HEK293 (cell line): ENCODE results near the gene ASCC1.

ENCODE experiments used
- CTCF ChIA-PET: fragments of 350-600 bp; formaldehyde crosslinking; extraction: SDS; loops from one replicate; lab custom pipeline; 2021; ENCODE audit warnings: antibody characterized with exemption; lab: Yijun Ruan, JAX
- POLR2A ChIA-PET: fragments of 300-600 bp; formaldehyde crosslinking; extraction: SDS; loops from one replicate; lab custom pipeline; 2020; ENCODE audit warnings: antibody characterized with exemption, inconsistent platforms; lab: Yijun Ruan, JAX
- H3K27ac ChIP-seq: fragments of 200-500 bp; sonication (Bioruptor generic); 2 replicates; pipeline ENCODE4 v1.5.1; 2014; ENCODE audit warnings: low read depth, low read length, control low read depth, inconsistent platforms; ENCODE audit errors: extremely low read depth
- H3K36me3 ChIP-seq, 2 experiments: fragments of 200-500 bp in 1 of 2; sonication (Bioruptor generic) in 1 of 2; 1 replicate in 1 of 2; 2 replicates in 1 of 2; pipeline ENCODE4 v1.5.1; 2014 to 2017; ENCODE audit warnings: inconsistent platforms in 2 of 2, low read length in 2 of 2; ENCODE audit not compliant: control insufficient read depth in 2 of 2, insufficient read depth in 1 of 2
- H3K4me1 ChIP-seq: fragments of 200-500 bp; sonication (Bioruptor generic); 2 replicates; pipeline ENCODE4 v1.5.1; 2014; ENCODE audit warnings: mild to moderate bottlenecking, low read length, inconsistent platforms; ENCODE audit not compliant: control insufficient read depth, insufficient read depth
- H3K4me3 ChIP-seq: 2 replicates; pipeline ENCODE4 v1.5.1; 2011; ENCODE audit warnings: low read depth, mild to moderate bottlenecking, control low read depth, low read length, moderate library complexity
- H3K9me3 ChIP-seq: fragments of 200-500 bp; sonication (Bioruptor generic); 2 replicates; pipeline ENCODE4 v1.5.1; 2014; ENCODE audit warnings: low read depth, low read length, inconsistent platforms; ENCODE audit not compliant: control insufficient read depth, insufficient read depth
- PRDM6 ChIP-seq: fragments of 450-650 bp; formaldehyde crosslinking; IDR thresholded peaks from 2 replicates; pipeline ENCODE4 v1.5.1; 2017; ENCODE audit warnings: missing biosample characterization, missing genetic modification characterization
- REST ChIP-seq: fragments of 450-650 bp; formaldehyde crosslinking; IDR thresholded peaks from 2 replicates; pipeline ENCODE4 v1.5.1; 2016; ENCODE audit warnings: missing biosample characterization, missing genetic modification characterization
- YY1 ChIP-seq: fragments of 450-650 bp; formaldehyde crosslinking; IDR thresholded peaks from 2 replicates; pipeline ENCODE4 v1.5.1; 2018; ENCODE audit warnings: missing biosample characterization, missing genetic modification characterization
- ZBTB21 ChIP-seq: fragments of 450-650 bp; formaldehyde crosslinking; IDR thresholded peaks from 2 replicates; pipeline ENCODE4 v1.5.1; 2017; ENCODE audit warnings: missing biosample characterization, missing genetic modification characterization
- ZBTB44 ChIP-seq: fragments of 450-650 bp; IDR thresholded peaks from 2 replicates; pipeline ENCODE4 v1.5.1; 2018; ENCODE audit warnings: missing biosample characterization, mild to moderate bottlenecking, missing genetic modification characterization
- ZEB2 ChIP-seq: fragments of 450-650 bp; formaldehyde crosslinking; IDR thresholded peaks from 2 replicates; pipeline ENCODE4 v1.5.1; 2016; ENCODE audit warnings: missing biosample characterization, missing genetic modification characterization
- ZFP3 ChIP-seq: fragments of 450-650 bp; formaldehyde crosslinking; IDR thresholded peaks from 2 replicates; pipeline ENCODE4 v1.5.1; 2016; ENCODE audit warnings: low read depth, missing biosample characterization, missing genetic modification characterization
- ZFP69B ChIP-seq: fragments of 450-650 bp; formaldehyde crosslinking; IDR thresholded peaks from 2 replicates; pipeline ENCODE4 v1.5.1; 2016; ENCODE audit warnings: missing biosample characterization, missing genetic modification characterization
- ZNF18 ChIP-seq: fragments of 450-650 bp; formaldehyde crosslinking; IDR thresholded peaks from 2 replicates; pipeline ENCODE4 v1.5.1; 2016; ENCODE audit warnings: missing biosample characterization, missing genetic modification characterization
- ZNF239 ChIP-seq: fragments of 450-650 bp; formaldehyde crosslinking; IDR thresholded peaks from 2 replicates; pipeline ENCODE4 v1.5.1; 2016; ENCODE audit warnings: missing biosample characterization, missing genetic modification characterization
- ZNF324 ChIP-seq: fragments of 450-650 bp; formaldehyde crosslinking; IDR thresholded peaks from 2 replicates; pipeline ENCODE4 v1.5.1; 2016; ENCODE audit warnings: missing biosample characterization, missing genetic modification characterization
- ZNF391 ChIP-seq: fragments of 450-650 bp; formaldehyde crosslinking; IDR thresholded peaks from 2 replicates; pipeline ENCODE4 v1.5.1; 2016; ENCODE audit warnings: low read depth, missing biosample characterization, missing genetic modification characterization, borderline replicate concordance
- ZNF426 ChIP-seq: fragments of 450-650 bp; formaldehyde crosslinking; IDR thresholded peaks from 2 replicates; pipeline ENCODE4 v1.5.1; 2017; ENCODE audit warnings: missing biosample characterization, missing genetic modification characterization, mild to moderate bottlenecking, inconsistent platforms, moderate library complexity
- ZNF629 ChIP-seq: fragments of 450-650 bp; formaldehyde crosslinking; IDR thresholded peaks from 2 replicates; pipeline ENCODE4 v1.5.1; 2017; ENCODE audit warnings: missing biosample characterization, missing genetic modification characterization
- ZNF692 ChIP-seq: fragments of 450-650 bp; formaldehyde crosslinking; IDR thresholded peaks from 2 replicates; pipeline ENCODE4 v1.5.1; 2016; ENCODE audit warnings: missing biosample characterization, missing genetic modification characterization
- ZNF792 ChIP-seq: fragments of 450-650 bp; formaldehyde crosslinking; IDR thresholded peaks from 2 replicates; pipeline ENCODE4 v1.5.1; 2016; ENCODE audit warnings: missing biosample characterization, missing genetic modification characterization
- ZXDB ChIP-seq: fragments of 450-650 bp; formaldehyde crosslinking; IDR thresholded peaks from 2 replicates; pipeline ENCODE4 v1.5.1; 2016; ENCODE audit warnings: missing biosample characterization, missing genetic modification characterization
- TF ChIP-seq, protein P1 (sequence below): fragments of 450-650 bp; formaldehyde crosslinking; IDR thresholded peaks from 2 replicates; pipeline ENCODE4 v1.5.1; 2016; ENCODE audit warnings: missing biosample characterization, missing genetic modification characterization

The ASCC1 gene

GRCh38 chr10:72140850-72141249, 75.2 kb downstream of the ASCC1 start:
- Histone ChIP-seq H3K36me3 (peaks cover 0 to 6% of the 10 kb centered on the region in 2 experiments; a peak in 1 of 3 replicates), H3K4me3 (no peak overlapping the region), H3K27ac (no peak overlapping the region), H3K9me3 (no peaks in the 10 kb centered on the region), H3K4me1 (peaks cover 9% of the 10 kb centered on the region)
- TF ChIP-seq, protein P1, sequence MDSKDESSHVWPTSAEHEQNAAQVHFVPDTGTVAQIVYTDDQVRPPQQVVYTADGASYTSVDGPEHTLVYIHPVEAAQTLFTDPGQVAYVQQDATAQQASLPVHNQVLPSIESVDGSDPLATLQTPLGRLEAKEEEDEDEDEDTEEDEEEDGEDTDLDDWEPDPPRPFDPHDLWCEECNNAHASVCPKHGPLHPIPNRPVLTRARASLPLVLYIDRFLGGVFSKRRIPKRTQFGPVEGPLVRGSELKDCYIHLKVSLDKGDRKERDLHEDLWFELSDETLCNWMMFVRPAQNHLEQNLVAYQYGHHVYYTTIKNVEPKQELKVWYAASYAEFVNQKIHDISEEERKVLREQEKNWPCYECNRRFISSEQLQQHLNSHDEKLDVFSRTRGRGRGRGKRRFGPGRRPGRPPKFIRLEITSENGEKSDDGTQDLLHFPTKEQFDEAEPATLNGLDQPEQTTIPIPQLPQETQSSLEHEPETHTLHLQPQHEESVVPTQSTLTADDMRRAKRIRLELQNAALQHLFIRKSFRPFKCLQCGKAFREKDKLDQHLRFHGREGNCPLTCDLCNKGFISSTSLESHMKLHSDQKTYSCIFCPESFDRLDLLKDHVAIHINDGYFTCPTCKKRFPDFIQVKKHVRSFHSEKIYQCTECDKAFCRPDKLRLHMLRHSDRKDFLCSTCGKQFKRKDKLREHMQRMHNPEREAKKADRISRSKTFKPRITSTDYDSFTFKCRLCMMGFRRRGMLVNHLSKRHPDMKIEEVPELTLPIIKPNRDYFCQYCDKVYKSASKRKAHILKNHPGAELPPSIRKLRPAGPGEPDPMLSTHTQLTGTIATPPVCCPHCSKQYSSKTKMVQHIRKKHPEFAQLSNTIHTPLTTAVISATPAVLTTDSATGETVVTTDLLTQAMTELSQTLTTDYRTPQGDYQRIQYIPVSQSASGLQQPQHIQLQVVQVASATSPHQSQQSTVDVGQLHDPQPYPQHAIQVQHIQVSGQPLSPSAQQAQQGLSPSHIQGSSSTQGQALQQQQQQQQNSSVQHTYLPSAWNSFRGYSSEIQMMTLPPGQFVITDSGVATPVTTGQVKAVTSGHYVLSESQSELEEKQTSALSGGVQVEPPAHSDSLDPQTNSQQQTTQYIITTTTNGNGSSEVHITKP (tag by site-specific recombination) = peak; percentile 21; the same call in 1 of the 2 replicates
- no peak for TF ChIP-seq ZXDB (tag by site-specific recombination)
- POLR2A ChIA-PET = no interaction called here
- CTCF ChIA-PET = interaction anchor here (0.6 to 3.3 kb wide), 6 partner anchors 8 to 1830 kb away, joined by 3 to 28 read pairs (median 4); no protein-coding TSS in a partner anchor

DNA sequence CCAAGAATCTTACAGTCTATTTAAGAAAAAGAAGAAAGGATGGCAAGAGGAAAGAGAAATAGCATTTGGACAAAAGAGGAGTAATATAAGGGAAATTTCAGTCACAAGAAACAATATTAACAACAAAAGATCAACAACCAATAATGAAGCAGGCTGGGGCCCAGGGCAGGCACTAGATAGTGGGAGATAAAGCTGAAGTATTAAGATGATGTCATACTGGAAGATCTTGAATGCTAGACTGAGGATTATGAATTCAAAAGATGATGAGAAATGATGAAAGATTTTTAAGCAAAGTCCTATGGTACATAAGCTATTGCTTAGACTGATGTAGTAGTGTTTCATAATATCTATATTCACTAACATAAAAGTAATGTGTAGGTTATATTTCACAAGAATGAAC, 75.9 kb downstream of the ASCC1 start:
- Histone ChIP-seq H3K27ac (no peak overlapping the region), H3K9me3 (no peaks in the 10 kb centered on the region), H3K36me3 (peaks cover 0 to 6% of the 10 kb centered on the region in 2 experiments; a peak in 1 of 3 replicates), H3K4me3 (no peak overlapping the region), H3K4me1 (peaks cover 8% of the 10 kb centered on the region)
- CTCF ChIA-PET = interaction anchor here (1.5 to 3.3 kb wide), 2 partner anchors 13 to 83 kb away, joined by 4 to 28 read pairs; no protein-coding TSS in a partner anchor
- POLR2A ChIA-PET = no interaction called here
- TF ChIP-seq ZNF629 (tag by site-specific recombination) (peak; percentile 63), PRDM6 (peak; percentile 18; the same call in 1 of the 2 replicates), ZNF792 (tag by site-specific recombination) (no peak), ZFP3 (no peak), ZNF692 (peak; percentile 71; the same call in 1 of the 2 replicates), ZNF239 (tag by site-specific recombination) (no peak), ZNF391 (tag by site-specific recombination) (no peak), YY1 (tag by site-specific recombination) (no peak), ZEB2 (peak; percentile 27; the same call in 1 of the 2 replicates), REST (tag by site-specific recombination) (no peak), ZNF324 (no peak), ZBTB44 (tag by site-specific recombination) (no peak), ZFP69B (peak; percentile 53; the same call in 1 of the 2 replicates), ZNF18 (tag by site-specific recombination) (no peak), ZBTB21 (tag by site-specific recombination) (0 out of 2 replicates have a peak, but pooled peaks have one; percentile 36), ZNF426 (no peak)
